ES-I3 (cell line): ENCODE results near the gene RARRES1.

Experiments
- H3K36me3 ChIP-seq: 2 replicates; pipeline ENCODE4 v1.6.1; 2013; ENCODE audit warnings: mild to moderate bottlenecking, low read length, control low read depth, moderate library complexity; ENCODE audit not compliant: insufficient read depth
- H3K4me1 ChIP-seq: 2 replicates; pipeline ENCODE4 v1.6.1; 2013; ENCODE audit warnings: mild to moderate bottlenecking, control low read depth, low read length; ENCODE audit not compliant: insufficient read depth
- H3K9ac ChIP-seq: 2 replicates; pipeline ENCODE4 v1.6.1; 2013; ENCODE audit warnings: low read depth, mild to moderate bottlenecking, low read length, moderate library complexity
- H3K9me3 ChIP-seq: 2 replicates; pipeline ENCODE4 v1.6.1; 2013; ENCODE audit warnings: mild to moderate bottlenecking, low read length, moderate library complexity; ENCODE audit not compliant: control insufficient read depth, insufficient read depth

The RARRES1 gene

DNA sequence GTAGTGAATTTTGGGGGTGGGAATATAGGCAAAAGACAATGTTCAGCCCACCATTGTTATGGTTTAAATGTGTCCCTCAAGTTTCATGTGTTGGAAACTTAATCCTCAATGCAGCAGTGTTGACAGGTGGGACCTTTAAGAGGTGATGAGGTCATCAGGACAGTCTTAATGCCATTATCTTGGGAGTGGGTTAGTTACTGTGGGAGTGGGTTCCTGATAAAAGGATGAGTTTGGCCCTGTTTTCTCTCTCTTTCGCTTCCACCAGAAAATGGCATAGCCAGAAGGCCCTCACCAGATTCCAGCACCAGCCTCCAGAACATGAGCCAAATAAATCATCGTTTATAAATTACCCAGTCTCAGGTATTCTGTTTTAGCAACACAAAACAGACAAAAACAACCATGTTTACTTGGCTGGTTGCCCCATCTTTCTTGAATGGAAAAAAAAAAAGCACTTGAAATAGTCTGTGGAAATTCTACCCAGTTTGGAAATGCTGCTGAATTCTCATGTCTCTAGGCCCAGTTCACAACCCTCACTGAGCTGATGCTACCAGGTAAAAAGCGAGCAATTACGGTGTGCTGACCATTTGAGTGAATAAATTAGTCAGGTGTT is 38.6 kb upstream of the RARRES1 start:
- Histone ChIP-seq H3K36me3 (no peaks in the 10 kb centered on the region), H3K9ac (no peak overlapping the region), H3K4me1 (peaks cover 4% of the 10 kb centered on the region; the same call in 1 of the 2 replicates), H3K9me3 (no peaks in the 10 kb centered on the region)

DNA sequence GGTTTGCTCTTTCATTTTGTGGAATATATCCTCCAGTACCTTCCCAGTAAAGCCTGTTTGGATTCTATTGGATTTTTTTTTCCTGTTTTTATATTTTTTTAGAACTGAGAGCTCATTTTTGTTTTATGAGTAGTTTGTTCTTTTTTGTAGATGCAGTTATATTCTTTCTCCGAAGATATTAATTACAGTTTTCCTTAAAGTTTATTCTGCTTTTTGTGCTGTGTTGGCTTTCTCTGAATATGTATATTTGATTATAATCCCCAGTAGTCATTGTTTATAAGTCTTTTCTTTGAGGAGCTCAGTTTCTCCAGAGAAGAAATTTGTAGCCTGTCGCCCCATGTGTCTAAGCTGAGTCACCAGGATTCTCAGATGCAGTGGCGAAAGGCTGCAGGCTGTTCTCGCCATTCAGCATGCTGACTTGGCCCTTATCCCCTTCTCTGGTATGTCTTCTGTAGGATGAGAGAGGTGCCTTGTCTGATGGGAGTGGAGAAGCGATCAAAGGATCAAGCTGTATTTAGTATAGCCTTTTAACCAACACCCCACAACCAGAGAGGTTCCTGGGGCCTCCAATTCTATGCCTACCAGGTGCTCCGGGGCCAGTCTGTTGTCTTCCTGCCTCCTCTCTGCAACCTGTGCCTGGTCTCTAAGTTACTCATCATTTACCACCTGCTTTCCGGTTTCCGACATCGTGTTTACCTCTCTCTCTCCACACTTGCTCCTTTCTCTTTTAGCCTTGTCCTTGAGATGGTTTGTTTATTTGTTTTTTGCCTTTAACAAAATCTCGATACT is 37.9 kb upstream of the RARRES1 start:
- H3K36me3 ChIP-seq: no peaks in the 10 kb centered on the region
- peaks cover 4% of the 10 kb centered on the region; the same call in 1 of the 2 replicates for H3K4me1 ChIP-seq
- H3K9ac ChIP-seq: no peak overlapping the region
- H3K9me3 ChIP-seq: no peaks in the 10 kb centered on the region

GRCh38 chr3:158769549-158769948 is 37.3 kb upstream of the RARRES1 start:
- Histone ChIP-seq H3K9ac (no peak overlapping the region), H3K36me3 (no peaks in the 10 kb centered on the region), H3K9me3 (no peaks in the 10 kb centered on the region), H3K4me1 (peaks cover 4% of the 10 kb centered on the region; the same call in 1 of the 2 replicates)

GRCh38 chr3:158768881-158769543 is 36.8 kb upstream of the RARRES1 start:
- H3K36me3 ChIP-seq: no peaks in the 10 kb centered on the region
- no peak overlapping the region for H3K9ac ChIP-seq
- H3K9me3 ChIP-seq: no peaks in the 10 kb centered on the region
- peaks cover 4% of the 10 kb centered on the region; the same call in 1 of the 2 replicates for H3K4me1 ChIP-seq

- no peaks in the 10 kb centered on the region for H3K9me3 ChIP-seq
- no peak overlapping the region for H3K9ac ChIP-seq
- H3K36me3 ChIP-seq: no peaks in the 10 kb centered on the region
- peaks cover 4% of the 10 kb centered on the region; the same call in 1 of the 2 replicates for H3K4me1 ChIP-seq
These were observed 36.1 kb upstream of the RARRES1 start for GRCh38 chr3:158768361-158768787.

GRCh38 chr3:158766364-158766763 is 34.1 kb upstream of the RARRES1 start:
- no peaks in the 10 kb centered on the region for H3K36me3 ChIP-seq
- no peaks in the 10 kb centered on the region for H3K9me3 ChIP-seq
- peaks cover 4% of the 10 kb centered on the region; the same call in 1 of the 2 replicates for H3K4me1 ChIP-seq
- no peak overlapping the region for H3K9ac ChIP-seq

GRCh38 chr3:158765518-158766205 is 33.4 kb upstream of the RARRES1 start:
- Histone ChIP-seq H3K9me3 (no peaks in the 10 kb centered on the region), H3K36me3 (no peaks in the 10 kb centered on the region), H3K9ac (no peak overlapping the region), H3K4me1 (peaks cover 4% of the 10 kb centered on the region; the same call in 1 of the 2 replicates)

- Histone ChIP-seq H3K4me1 (no peaks in the 10 kb centered on the region; the same call in 1 of the 2 replicates), H3K9me3 (no peaks in the 10 kb centered on the region), H3K9ac (no peak overlapping the region), H3K36me3 (no peaks in the 10 kb centered on the region)
These were observed 31.2 kb upstream of the RARRES1 start for GRCh38 chr3:158763421-158763820.

- no peaks in the 10 kb centered on the region for H3K36me3 ChIP-seq
- H3K4me1 ChIP-seq: no peaks in the 10 kb centered on the region
- H3K9ac ChIP-seq: no peak overlapping the region
- no peaks in the 10 kb centered on the region for H3K9me3 ChIP-seq
These were observed 30.4 kb upstream of the RARRES1 start for GRCh38 chr3:158762701-158763100.

DNA sequence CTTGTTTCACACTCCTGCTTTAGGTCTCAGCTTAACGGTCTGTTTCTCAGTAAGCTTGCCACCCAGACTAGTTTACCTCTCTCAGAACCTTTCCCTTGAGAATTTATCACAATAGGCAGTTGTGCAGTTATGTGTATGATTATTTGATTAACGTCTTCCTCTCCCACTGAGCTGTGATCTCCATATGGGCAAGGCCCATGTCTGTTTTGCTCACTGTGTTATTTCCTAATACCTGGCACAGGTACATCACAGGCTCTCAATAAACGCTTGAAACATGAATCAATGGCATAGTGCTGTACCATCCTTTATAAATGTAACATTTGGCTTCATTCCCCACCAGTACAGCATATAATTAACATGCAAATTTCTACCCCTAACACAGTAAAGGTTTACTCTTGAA is 29.1 kb upstream of the RARRES1 start:
- Histone ChIP-seq H3K4me1 (no peaks in the 10 kb centered on the region), H3K9me3 (no peaks in the 10 kb centered on the region), H3K9ac (no peak overlapping the region), H3K36me3 (no peaks in the 10 kb centered on the region)

DNA sequence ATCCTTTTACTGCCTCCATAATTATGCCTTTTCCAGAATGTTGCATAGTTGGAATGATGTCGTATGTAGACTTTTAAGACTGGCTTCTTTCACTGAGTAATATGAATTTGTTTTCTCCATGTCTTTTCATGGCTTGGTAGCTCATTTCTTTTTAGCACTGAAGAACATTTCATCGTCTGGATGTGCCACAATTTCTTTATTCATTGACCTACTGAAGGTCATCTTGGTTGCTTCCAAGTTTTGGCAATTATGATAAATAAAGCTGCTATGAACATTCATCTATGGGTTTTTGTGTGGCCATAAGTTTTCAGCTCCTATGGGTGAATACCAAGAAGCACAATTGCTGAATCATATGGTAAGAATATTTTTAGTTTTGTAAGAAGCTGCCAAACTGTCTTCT is 23.2 kb upstream of the RARRES1 start:
- Histone ChIP-seq H3K36me3 (no peaks in the 10 kb centered on the region), H3K9me3 (no peaks in the 10 kb centered on the region), H3K9ac (no peak overlapping the region), H3K4me1 (no peaks in the 10 kb centered on the region)

DNA sequence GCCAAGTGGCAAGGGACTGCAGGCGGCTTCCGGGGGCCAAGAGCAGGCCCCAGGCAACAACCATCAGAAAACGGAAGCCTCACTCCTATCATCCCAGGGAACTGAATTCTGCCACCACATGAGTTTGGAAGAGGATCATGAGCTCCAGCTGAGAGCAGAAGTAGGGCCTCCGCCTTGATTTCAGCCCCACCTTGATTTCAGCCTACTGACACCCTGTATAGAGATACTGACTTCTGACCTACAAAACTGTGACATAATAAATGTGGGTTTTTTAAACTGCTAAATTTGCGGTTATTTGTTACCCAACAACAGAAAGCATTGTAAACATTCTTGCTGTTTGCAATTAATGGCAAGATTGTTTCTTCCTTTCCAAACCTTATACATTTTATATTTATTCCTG is 21.6 kb upstream of the RARRES1 start:
- H3K9ac ChIP-seq: no peak overlapping the region
- no peaks in the 10 kb centered on the region for H3K36me3 ChIP-seq
- H3K9me3 ChIP-seq: no peaks in the 10 kb centered on the region
- no peaks in the 10 kb centered on the region for H3K4me1 ChIP-seq

DNA sequence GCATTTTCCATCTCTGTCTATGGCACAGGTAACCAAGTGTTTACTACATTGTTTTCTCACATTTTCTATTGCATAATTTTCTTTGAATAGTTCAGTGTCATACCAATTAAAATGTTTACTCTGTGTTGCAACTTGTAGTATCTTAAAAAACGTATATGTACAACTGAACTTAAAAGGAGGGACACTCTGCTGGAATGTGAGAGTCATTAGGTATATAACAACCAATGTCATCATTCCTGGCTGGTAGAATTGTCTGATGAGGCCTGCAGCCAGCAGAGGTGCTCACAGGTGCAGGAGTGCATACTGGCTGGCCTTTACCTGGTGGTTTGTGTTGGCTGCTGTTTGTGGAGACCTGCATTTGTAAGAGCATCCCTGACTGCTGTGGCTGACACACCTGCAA is 19.1 kb upstream of the RARRES1 start:
- no peaks in the 10 kb centered on the region for H3K9me3 ChIP-seq
- H3K4me1 ChIP-seq: no peaks in the 10 kb centered on the region
- H3K36me3 ChIP-seq: no peaks in the 10 kb centered on the region
- H3K9ac ChIP-seq: no peak overlapping the region

- Histone ChIP-seq H3K36me3 (no peaks in the 10 kb centered on the region), H3K4me1 (no peaks in the 10 kb centered on the region), H3K9ac (no peak overlapping the region), H3K9me3 (no peaks in the 10 kb centered on the region)
These were observed 17.8 kb upstream of the RARRES1 start for GRCh38 chr3:158750016-158750415.
